Measurements from ENCODE around the gene HES3. TPM values are rescaled to one million over a fixed set of nuclear protein-coding genes. Genes with fewer than 3 reads are reported as not detected.

Gene HES3
- total and polyA plus RNA-seq, 3 donors from 2014 or later: not detected

- no peaks in the 10 kb centered on the region for H3K27me3 ChIP-seq
- no peak overlapping the region for H3K4me3 ChIP-seq
- H3K4me1 ChIP-seq: peaks cover 9% of the 10 kb centered on the region
- DNase-seq: no peak
- intact Hi-C loops (cut with DNase I; ENCODE audit: low total_unique reads): no loop called here
- no peaks in the 10 kb centered on the region for H3K9me3 ChIP-seq
- 94 to 96% methylated on average over 5 to 11 of the region's 11 CpGs for WGBS, 2 donors
- TF ChIP-seq POLR2A (IDR thresholded peaks at IDR 0.05) (no peak), CTCF (IDR thresholded peaks at IDR 0.05) (no peak)
- no peak overlapping the region for H3K27ac ChIP-seq
- no peaks in the 10 kb centered on the region for H3K36me3 ChIP-seq (ENCODE audit: low read depth, missing control alignments)
Measured at GRCh38 chr1:6285336-6285735, 41.4 kb downstream of the HES3 start.

- no peaks in the 10 kb centered on the region for H3K36me3 ChIP-seq (ENCODE audit: low read depth, missing control alignments)
- H3K27me3 ChIP-seq: no peaks in the 10 kb centered on the region
- DNase-seq: no peak
- 96 to 98% methylated on average over 5 to 8 of the region's 8 CpGs for WGBS, 2 donors
- no peak overlapping the region for H3K4me3 ChIP-seq
- TF ChIP-seq CTCF (IDR thresholded peaks at IDR 0.05): no peak
- no peak for TF ChIP-seq POLR2A (IDR thresholded peaks at IDR 0.05)
- no peaks in the 10 kb centered on the region for H3K9me3 ChIP-seq
- H3K4me1 ChIP-seq: peaks cover 9% of the 10 kb centered on the region
- H3K27ac ChIP-seq: no peak overlapping the region
- intact Hi-C loops (cut with DNase I; ENCODE audit: low total_unique reads): no loop called here
Measured at GRCh38 chr1:6286266-6286665, 42.3 kb downstream of the HES3 start.

GRCh38 chr1:6287029-6287428, 43.0 kb downstream of the HES3 start:
- Histone ChIP-seq H3K27ac (peak overlapping the region; percentile 11 to 61), H3K27me3 (no peaks in the 10 kb centered on the region), H3K36me3 (ENCODE audit: low read depth, missing control alignments) (no peaks in the 10 kb centered on the region), H3K4me1 (peaks cover 9% of the 10 kb centered on the region), H3K4me3 (no peak overlapping the region), H3K9me3 (no peaks in the 10 kb centered on the region)
- no peak for DNase-seq
- intact Hi-C loops (cut with DNase I; ENCODE audit: low total_unique reads): no loop called here
- 78 to 88% methylated on average over 11 to 13 of the region's 13 CpGs for WGBS, 2 donors
- TF ChIP-seq POLR2A (IDR thresholded peaks at IDR 0.05) (no peak), CTCF (IDR thresholded peaks at IDR 0.05) (no peak)

GRCh38 chr1:6287431-6287886, 43.5 kb downstream of the HES3 start:
- H3K4me1 ChIP-seq: peaks cover 9% of the 10 kb centered on the region
- 30 to 45% methylated on average over 10 of the region's 10 CpGs for WGBS, 2 donors
- DNase-seq: no peak

More at GRCh38 chr1:6287431-6287886, 43.5 kb downstream of the HES3 start:
- no peaks in the 10 kb centered on the region for H3K27me3 ChIP-seq
- peak overlapping the region; percentile 11 to 61 for H3K27ac ChIP-seq
- H3K4me3 ChIP-seq: no peak overlapping the region
- TF ChIP-seq POLR2A (IDR thresholded peaks at IDR 0.05): no peak
- no peak for TF ChIP-seq CTCF (IDR thresholded peaks at IDR 0.05)
- intact Hi-C loops (cut with DNase I; ENCODE audit: low total_unique reads): no loop called here
- no peaks in the 10 kb centered on the region for H3K36me3 ChIP-seq (ENCODE audit: low read depth, missing control alignments)
- no peaks in the 10 kb centered on the region for H3K9me3 ChIP-seq

Data from testis (tissue), 3 donors.